Keratinocyte (primary cell): ENCODE data around the gene SOCS4. TPM values are rescaled to one million over a fixed set of nuclear protein-coding genes. Genes with fewer than 3 reads are reported as not detected.

Experiments
- DNase-seq: peaks from one replicate; pipeline ENCODE4 v3.0.0-alpha.2; 2011; ENCODE audit warnings: low read depth, missing footprints, low spot score
- FAIRE-seq: peaks from 2 replicates; lab custom pipeline; 2011; peaks lifted over from hg19 to GRCh38; lab: Jason Lieb, UNC
- H2AFZ ChIP-seq: 2 replicates; pipeline ENCODE4 v1.6.0; 2012; ENCODE audit warnings: low read length, control low read depth, inconsistent platforms; ENCODE audit not compliant: control insufficient read depth
- H3K27ac ChIP-seq: 2 replicates; pipeline ENCODE4 v1.5.1; 2011; ENCODE audit warnings: low read length; ENCODE audit not compliant: control insufficient read depth, insufficient read depth
- H3K27me3 ChIP-seq: 3 replicates; pipeline ENCODE4 v1.6.0; 2011; ENCODE audit warnings: low read length; ENCODE audit not compliant: control insufficient read depth, insufficient read depth; ENCODE audit errors: extremely low read depth
- H3K36me3 ChIP-seq, 2 experiments: 2 replicates in 1 of 2; 3 replicates in 1 of 2; pipeline ENCODE4 v1.5.1; 2011; ENCODE audit warnings: low read length in 2 of 2, mild to moderate bottlenecking in 1 of 2; ENCODE audit not compliant: control insufficient read depth in 2 of 2, insufficient read depth in 2 of 2; ENCODE audit errors: extremely low read depth in 1 of 2
- H3K4me1 ChIP-seq: 3 replicates; pipeline ENCODE4 v1.5.1; 2011; ENCODE audit warnings: low read length; ENCODE audit not compliant: control insufficient read depth, insufficient read depth; ENCODE audit errors: extremely low read depth
- H3K4me2 ChIP-seq: 3 replicates; pipeline ENCODE4 v1.6.0; 2011; ENCODE audit warnings: low read depth, low read length; ENCODE audit not compliant: control insufficient read depth, insufficient read depth; ENCODE audit errors: extremely low read depth
- H3K4me3 ChIP-seq, 3 experiments: fragments of 200-600 bp in 1 of 3; sonication (generic) in 1 of 3; 2 replicates in 2 of 3; 3 replicates in 1 of 3; pipeline ENCODE4 v1.5.1; 2011 to 2016; ENCODE audit warnings: low read length in 3 of 3, mild to moderate bottlenecking in 3 of 3, control low read depth in 2 of 3, inconsistent platforms in 1 of 3, low read depth in 1 of 3, mixed read lengths in 1 of 3, mixed run types in 1 of 3, moderate library complexity in 1 of 3; ENCODE audit not compliant: control insufficient read depth in 2 of 3, insufficient read depth in 2 of 3; ENCODE audit errors: extremely low read depth in 1 of 3
- H3K79me2 ChIP-seq: 2 replicates; pipeline ENCODE4 v1.6.0; 2012; ENCODE audit warnings: low read length; ENCODE audit not compliant: control insufficient read depth, insufficient read depth
- H3K9ac ChIP-seq: 3 replicates; pipeline ENCODE4 v1.6.0; 2011; ENCODE audit warnings: low read length; ENCODE audit not compliant: control insufficient read depth, insufficient read depth; ENCODE audit errors: extremely low read depth
- H3K9me1 ChIP-seq: 3 replicates; pipeline ENCODE4 v1.6.0; 2011; ENCODE audit warnings: low read length; ENCODE audit not compliant: control insufficient read depth, insufficient read depth; ENCODE audit errors: extremely low read depth
- H3K9me3 ChIP-seq: 2 replicates; pipeline ENCODE4 v1.5.1; 2012; ENCODE audit warnings: low read depth, low read length; ENCODE audit not compliant: control insufficient read depth
- H4K20me1 ChIP-seq: 3 replicates; pipeline ENCODE4 v1.6.0; 2011; ENCODE audit warnings: low read length; ENCODE audit not compliant: control insufficient read depth, insufficient read depth; ENCODE audit errors: extremely low read depth
- CTCF ChIP-seq, 3 experiments: IDR thresholded peaks in 1 of 3; conservative IDR thresholded peaks in 1 of 3; optimal IDR thresholded peaks in 1 of 3; 2 replicates in 2 of 3; 3 replicates in 1 of 3; pipeline versions ENCODE3 to v1.5.1; 2011; ENCODE audit warnings: low read length in 3 of 3, mild to moderate bottlenecking in 3 of 3, moderate library complexity in 2 of 3, control low read depth in 1 of 3, inconsistent platforms in 1 of 3; ENCODE audit not compliant: insufficient read depth in 2 of 3; ENCODE audit errors: extremely low read depth in 1 of 3
- EZH2 ChIP-seq: IDR thresholded peaks from one replicate; pipeline ENCODE4 v1.6.1; 2012; ENCODE audit warnings: inconsistent platforms, mild to moderate bottlenecking, low read length, moderate library complexity
- dilution Hi-C: fragments of 300-500 bp; cut with MboI; formaldehyde crosslinking; loops from one replicate; pipeline ENCODE4 v1.7.0; 2020; ENCODE audit warnings: low sequenced_read_pairs; ENCODE audit not compliant: extremely low pct_ligation_motif_present
- polyA plus RNA-seq, 5 experiments: library from polyadenylated mRNA; depleted of rRNA in 3 of 5; stranded (reverse) in 3 of 5; stranded (forward) in 1 of 5; unstranded in 1 of 5; fragments of >200 nt; gene quantifications; 1 replicate in 1 of 5; 2 replicates in 3 of 5; 3 replicates in 1 of 5; pipeline versions ENCODE4 v1.2.1 to v1.2.3, GENCODE V29; 2011 to 2012; ENCODE audit warnings: missing spikeins in 2 of 5, low read depth in 1 of 5, low replicate concordance in 1 of 5

The SOCS4 gene
- polyA plus RNA-seq, 1 donor (not counting 4 experiments of a cell fraction or from before 2014, with no cell fraction given): 14.1 TPM

- H3K4me2 ChIP-seq: peak within 1 kb of the TSS; percentile 96
- peak; percentile 46 for DNase-seq
- peak within 1 kb of the TSS; percentile 100 for H3K9ac ChIP-seq
- no peaks in the 10 kb centered on the region for H3K27me3 ChIP-seq
- no peak for FAIRE-seq
- peaks cover 5% of the 10 kb centered on the region for H4K20me1 ChIP-seq
- H3K36me3 ChIP-seq: peaks cover 0 to 14% of the 10 kb centered on the region in 2 experiments
- peaks cover 50% of the 10 kb centered on the region for H3K79me2 ChIP-seq
- H3K9me3 ChIP-seq: no peaks in the 10 kb centered on the region
- peaks cover 18% of the 10 kb centered on the region for H3K4me1 ChIP-seq
- no peaks in the 10 kb centered on the region for H3K9me1 ChIP-seq
- dilution Hi-C loops: no loop called here
- peak within 1 kb of the TSS; percentile 99 for H3K27ac ChIP-seq
- TF ChIP-seq EZH2 (no peak), CTCF (optimal IDR thresholded peaks at IDR 0.05 in 1 of 3, IDR thresholded peaks at IDR 0.05 in 1 of 3, conservative IDR thresholded peaks at IDR 0.05 in 1 of 3; ENCODE audit: extremely low read depth in 1 of 3, insufficient read depth in 2 of 3, low read length in 3 of 3) (peak; percentile 88 to 93 (median 93))
- H3K4me3 ChIP-seq: peak within 1 kb of the TSS; percentile 88 to 100 (median 97)
- H2AFZ ChIP-seq: peak within 1 kb of the TSS; percentile 89
Observed at GRCh38 chr14:55051423-55052268, 24.6 kb downstream of the SOCS4 start, which contains the start of gene MAPK1IP1L. Gene MAPK1IP1L (plus strand): TSS chr14:55051647. CDS start chr14:55061684, 10,037 bp downstream.

DNA sequence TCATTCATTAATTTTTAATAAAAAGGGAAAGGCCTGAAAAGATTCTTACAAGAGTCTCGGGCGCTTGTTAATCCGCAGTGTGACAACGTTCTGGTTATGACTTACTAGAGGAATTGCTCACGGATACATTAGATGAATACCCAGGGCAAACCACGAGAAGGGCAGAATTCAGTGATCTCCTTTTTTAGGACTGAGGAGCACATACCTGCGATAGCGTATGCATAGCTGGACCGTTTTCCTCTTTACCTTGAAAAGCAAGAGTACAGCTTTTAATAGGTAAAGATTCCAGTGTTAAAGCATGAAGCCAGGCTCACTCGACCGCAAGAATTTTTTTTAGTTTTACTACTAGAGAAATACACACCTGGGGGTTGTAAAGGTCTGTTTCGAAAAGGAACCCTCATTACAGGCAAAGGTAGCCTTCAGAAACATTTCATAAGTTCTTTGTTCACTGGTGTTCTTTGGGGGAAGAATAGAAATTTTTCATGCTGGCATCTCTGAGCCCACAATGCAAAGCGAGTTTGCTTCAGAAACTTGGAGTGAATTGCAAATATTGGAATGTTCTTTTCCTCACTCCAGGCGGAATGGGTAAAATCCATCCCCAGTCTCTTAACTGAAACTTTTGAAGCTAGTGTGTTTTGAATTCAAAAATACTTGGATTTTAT lies 25.4 kb downstream of the SOCS4 start:
- no peak for TF ChIP-seq EZH2
- no peak for TF ChIP-seq CTCF (optimal IDR thresholded peaks at IDR 0.05 in 1 of 3, IDR thresholded peaks at IDR 0.05 in 1 of 3, conservative IDR thresholded peaks at IDR 0.05 in 1 of 3; ENCODE audit: extremely low read depth in 1 of 3, insufficient read depth in 2 of 3, low read length in 3 of 3)
- FAIRE-seq (peak; percentile 43), DNase-seq (no peak)
- peak overlapping the region; percentile 88 to 100 (median 97) for H3K4me3 ChIP-seq
- peak overlapping the region; percentile 99 for H3K27ac ChIP-seq
- H3K27me3 ChIP-seq: no peaks in the 10 kb centered on the region
- dilution Hi-C loops: no loop called here
- no peaks in the 10 kb centered on the region for H3K9me1 ChIP-seq
- H3K4me1 ChIP-seq: peaks cover 18% of the 10 kb centered on the region
- H3K79me2 ChIP-seq: peaks cover 58% of the 10 kb centered on the region
- H3K4me2 ChIP-seq: peak overlapping the region; percentile 96
- H2AFZ ChIP-seq: no peak overlapping the region
- no peaks in the 10 kb centered on the region for H3K9me3 ChIP-seq
- peaks cover 0 to 14% of the 10 kb centered on the region in 2 experiments for H3K36me3 ChIP-seq
- peaks cover 5% of the 10 kb centered on the region for H4K20me1 ChIP-seq
- H3K9ac ChIP-seq: peak overlapping the region; percentile 100
